HG02885 (cell line): ENCODE measurements around the gene SLC30A2.

Source experiments
- ATAC-seq: cut with Tn5 transposase; IDR thresholded peaks from one replicate; pipeline ENCODE4 v1.9.1; 2021; ENCODE audit warnings: mild to moderate bottlenecking; ENCODE audit not compliant: unreplicated experiment, poor library complexity

The SLC30A2 gene

GRCh38 chr1:26070296-26070962, 24.5 kb upstream of the SLC30A2 start:
- ATAC-seq: no peak

- ATAC-seq: no peak
Observed at GRCh38 chr1:26069941-26070295, 24.0 kb upstream of the SLC30A2 start.

DNA sequence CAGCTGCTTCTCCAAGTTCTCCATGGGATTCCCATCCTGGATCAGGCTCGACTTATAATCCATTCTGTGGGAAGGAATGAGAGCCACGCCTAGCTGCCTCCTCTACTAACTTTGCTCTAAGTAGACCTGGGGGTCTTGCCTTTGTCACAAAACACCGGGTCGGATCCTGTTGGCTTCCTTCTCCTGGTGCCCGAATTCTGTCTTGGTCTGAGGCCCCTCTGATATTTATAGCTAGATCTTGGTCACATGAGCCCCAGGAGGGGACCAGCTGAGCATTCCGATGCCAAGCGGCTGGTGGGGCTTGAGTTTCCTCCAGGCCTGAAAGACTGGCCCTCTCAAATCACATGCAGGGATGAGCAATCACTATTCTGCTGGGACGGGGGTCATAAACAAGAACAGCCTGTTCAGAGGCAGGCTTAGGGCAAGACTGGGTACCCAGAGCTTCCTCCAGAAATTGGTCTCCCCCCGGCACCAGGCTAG, 21.6 kb upstream of the SLC30A2 start, which contains the start of gene TRIM63:
Gene TRIM63, minus strand, starts transcription at position 199 of the 480 bp plus-strand sequence. Its CDS starts 136 bp downstream, at position 63.
- ATAC-seq: no peak

- ATAC-seq: no peak
Observed at GRCh38 chr1:26066857-26067256, 20.9 kb upstream of the SLC30A2 start.

DNA sequence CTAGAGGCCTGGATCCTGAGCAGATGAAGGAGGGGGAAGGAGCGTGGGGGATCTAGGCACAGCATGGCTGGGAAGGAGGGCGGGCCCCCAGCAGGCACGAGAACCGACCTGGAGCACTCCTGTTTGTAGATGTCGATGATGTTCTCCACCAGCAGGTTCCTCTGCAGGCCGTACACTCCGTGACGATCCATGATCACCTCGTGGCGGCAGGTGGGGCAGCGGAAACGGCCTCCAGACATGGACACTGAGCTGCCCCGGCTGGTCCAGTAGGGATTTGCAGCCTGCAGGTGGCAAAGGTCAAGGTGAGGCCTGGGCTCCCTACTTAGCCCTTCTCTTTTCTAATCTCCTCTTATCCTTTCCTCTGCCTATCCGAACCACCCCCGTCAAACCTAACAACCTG, 20.2 kb upstream of the SLC30A2 start:
- ATAC-seq: no peak

- no peak for ATAC-seq
Observed at GRCh38 chr1:26064553-26064952, 18.6 kb upstream of the SLC30A2 start.

DNA sequence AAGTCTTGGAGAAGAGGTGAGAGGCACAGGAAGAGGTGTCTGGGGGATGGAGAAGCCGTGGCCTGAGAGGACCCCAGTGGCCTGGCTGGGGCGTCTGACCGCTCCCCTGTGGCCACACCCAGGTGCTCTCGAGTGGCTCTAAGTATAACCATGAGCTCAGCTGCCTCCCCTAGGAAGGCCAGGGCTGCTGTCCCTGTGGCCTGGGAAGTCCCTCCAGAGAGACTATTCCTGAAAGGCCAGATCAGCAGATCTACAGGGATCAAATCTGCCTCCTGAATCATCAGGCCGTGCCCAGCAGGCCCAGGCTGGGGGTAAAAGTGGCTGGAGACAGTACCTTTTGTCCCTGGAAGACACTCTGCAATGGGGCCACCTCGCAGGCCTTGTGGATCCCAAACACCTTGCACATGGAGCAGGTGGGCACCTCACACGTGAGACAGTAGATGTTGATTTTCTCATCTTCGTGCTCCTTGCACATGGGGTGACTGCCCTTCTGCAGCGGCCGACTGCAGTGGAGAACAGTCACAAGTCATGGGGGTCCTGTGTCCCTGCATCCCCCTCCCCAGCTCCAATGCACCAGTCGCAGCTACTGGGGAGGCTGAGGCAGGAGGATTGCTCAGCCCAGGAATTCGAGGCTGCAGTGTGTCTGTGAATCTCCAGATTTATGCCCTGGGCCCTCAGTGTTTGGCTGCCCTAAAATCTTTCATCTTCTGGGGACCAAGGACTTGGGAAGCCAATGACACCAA, 15.1 kb upstream of the SLC30A2 start:
- no peak for ATAC-seq

GRCh38 chr1:26059906-26060305, 14.0 kb upstream of the SLC30A2 start:
- ATAC-seq: no peak

DNA sequence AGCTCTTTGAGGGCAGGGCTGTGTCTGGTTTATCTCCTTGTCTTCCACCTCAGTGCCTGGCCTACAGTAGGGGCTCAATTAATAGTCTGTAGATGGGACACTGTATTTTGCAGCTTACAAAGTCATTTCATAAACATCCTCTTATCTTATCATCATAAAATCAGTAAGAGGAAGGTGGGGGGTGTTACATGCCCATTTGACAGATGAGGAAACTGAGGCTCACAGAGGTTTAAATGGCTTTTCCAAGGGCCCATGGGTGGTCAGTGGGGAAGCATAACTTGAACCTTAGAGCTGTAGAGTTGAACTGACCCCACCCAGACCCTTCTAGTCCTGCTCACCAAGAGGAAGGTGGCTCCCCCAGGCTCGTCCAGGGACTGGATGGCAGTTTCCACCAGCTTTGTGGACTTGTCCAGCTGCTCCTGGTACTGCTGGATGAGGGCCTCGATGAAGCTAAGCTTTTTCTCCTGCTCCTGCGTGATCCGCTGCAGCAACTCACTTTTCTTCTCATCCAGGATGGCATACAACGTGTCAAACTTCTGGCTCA, 12.2 kb upstream of the SLC30A2 start:
- no peak for ATAC-seq

DNA sequence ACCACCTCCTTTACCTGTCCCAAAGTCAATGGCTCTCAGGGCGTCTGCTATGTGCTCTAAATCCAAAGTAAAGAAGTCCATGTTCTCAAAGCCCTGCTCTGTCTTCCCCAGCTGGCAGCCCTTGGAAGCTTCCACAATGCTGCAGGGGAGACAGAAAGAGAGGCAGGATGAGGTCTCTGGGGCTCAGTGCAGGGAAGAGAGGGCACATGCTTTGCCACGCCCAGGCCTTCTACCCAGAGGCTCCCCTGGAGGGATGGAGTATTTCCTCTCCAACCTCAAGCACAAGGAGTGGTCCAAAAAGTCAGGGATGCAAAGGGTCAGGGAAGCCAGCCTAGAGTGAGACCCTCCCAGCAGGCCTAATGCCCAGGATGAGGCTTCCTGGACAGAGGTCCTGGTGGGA, 11.3 kb upstream of the SLC30A2 start:
- ATAC-seq: no peak

DNA sequence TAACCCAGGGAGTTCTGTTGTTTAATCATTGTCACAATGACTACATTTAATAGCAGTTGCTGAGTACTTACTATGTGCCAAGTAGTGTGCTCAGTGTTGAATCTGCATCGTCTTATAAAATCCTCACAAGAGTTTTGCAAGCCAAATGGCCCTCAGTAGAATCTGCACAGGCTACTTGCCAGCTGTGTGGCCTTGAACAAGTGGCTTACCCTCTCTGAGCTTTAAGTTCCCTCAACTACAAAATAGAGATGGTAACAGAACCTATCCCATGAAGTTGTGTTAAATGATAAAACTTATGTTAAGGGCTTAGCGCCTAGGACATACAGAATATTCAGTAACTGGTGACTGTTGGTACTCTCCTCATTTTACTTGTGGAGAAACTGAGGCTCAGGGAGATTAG, 9.1 kb upstream of the SLC30A2 start:
- ATAC-seq: no peak

GRCh38 chr1:26053718-26054560, 8.0 kb upstream of the SLC30A2 start:
- no peak for ATAC-seq

- no peak for ATAC-seq
Observed at GRCh38 chr1:26050248-26050640, 4.3 kb upstream of the SLC30A2 start.

GRCh38 chr1:26049531-26050247, 3.8 kb upstream of the SLC30A2 start:
- ATAC-seq: no peak

GRCh38 chr1:26047278-26047874, 1.5 kb upstream of the SLC30A2 start:
- no peak for ATAC-seq

DNA sequence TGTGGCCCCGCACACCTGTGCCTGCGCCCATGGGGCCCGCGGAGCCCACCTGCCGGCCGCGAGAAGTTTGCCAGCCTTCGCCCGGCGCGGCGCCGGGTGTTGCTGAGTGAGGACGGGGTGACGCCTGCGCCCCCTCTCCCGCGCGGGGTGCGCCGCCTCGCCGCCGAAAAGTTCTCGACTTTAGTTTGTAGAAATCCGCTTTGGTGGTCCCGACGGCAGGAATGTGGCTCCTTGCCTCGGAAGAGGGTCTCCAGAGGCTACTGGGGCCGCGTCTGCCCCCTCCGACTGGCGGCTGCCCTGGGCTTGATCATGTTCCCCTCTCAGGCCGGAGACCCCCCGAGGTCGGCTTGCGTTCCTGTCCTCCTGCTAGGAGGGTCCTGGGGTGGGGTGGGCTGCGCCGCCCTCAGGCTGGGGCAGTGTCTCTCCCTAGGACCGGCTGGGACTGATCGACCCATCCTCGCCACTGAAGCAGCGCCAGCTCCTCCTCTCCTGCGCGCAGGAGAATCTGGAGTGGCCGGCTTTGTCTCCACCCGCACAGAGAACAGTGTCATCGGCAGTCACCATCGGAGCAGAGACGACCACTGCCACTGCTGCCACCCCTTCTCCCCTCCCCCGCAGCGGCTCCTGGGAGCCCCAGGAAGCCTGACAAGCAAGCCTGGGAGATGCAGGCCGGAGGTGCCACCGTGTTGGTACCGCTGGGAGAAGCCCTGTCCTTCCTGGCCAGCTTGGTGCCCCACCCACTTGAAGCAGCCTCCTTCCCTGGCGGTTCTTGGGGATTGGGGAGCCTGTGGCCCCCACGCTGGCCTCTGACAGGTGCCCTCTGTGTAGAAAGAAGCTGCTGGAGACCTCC, 553 bp upstream of the SLC30A2 start:
- ATAC-seq: no peak

GRCh38 chr1:26044971-26045721, 772 bp downstream of the SLC30A2 start:
- no peak for ATAC-seq

- no peak for ATAC-seq
Observed at GRCh38 chr1:26044414-26044813, 1.5 kb downstream of the SLC30A2 start.
